ENCODE results near the gene PKNOX2.

PKNOX2 gene

DNA sequence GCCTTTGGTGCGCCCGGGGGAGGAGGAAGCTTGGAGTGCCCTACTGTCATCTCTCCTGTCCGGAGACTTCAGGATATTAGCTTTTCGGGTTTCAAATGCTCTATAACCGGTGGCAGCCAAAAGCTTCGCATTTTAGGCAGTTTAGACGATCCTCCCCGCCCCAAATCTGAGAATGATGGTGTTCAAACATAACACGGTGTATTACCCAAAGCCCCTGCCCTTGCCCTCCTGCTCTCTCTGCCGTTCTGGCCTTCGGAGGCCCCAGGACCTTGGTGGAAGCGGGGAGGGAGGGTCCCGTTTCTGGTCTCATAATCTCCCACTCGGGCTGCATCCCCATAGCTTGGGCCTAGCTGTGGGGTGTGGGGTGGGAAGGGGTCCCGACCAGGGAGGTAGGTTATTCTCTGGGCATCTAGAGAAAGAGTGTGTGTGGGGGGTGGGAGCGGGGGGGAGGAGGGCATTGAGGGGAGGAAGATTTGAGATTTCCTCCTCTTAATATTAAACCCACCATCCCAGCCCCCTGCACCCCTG lies 2.3 kb downstream of the PKNOX2 start:
- no peak for TF ChIP-seq CTCF (IDR thresholded peaks at IDR 0.05; ENCODE audit: low read depth, low read length)

GRCh38 chr11:125167292-125167953 lies 2.9 kb downstream of the PKNOX2 start:
- DNase-seq (ENCODE audit: low read depth in 2 of 2), result peak; percentile 37 to 78
- H3K4me3 ChIP-seq (replicated peaks in 1 of 2; ENCODE audit: low read depth in 2 of 2, low read length in 2 of 2), result peak overlapping the region; percentile 63 to 65
- TF ChIP-seq CTCF (IDR thresholded peaks at IDR 0.05; ENCODE audit: low read depth, low read length), result no peak

More for the DNA sequence above, 2.3 kb downstream of the PKNOX2 start:
- peak overlapping the region; percentile 63 to 65 for H3K4me3 ChIP-seq (replicated peaks in 1 of 2; ENCODE audit: low read depth in 2 of 2, low read length in 2 of 2)
- no peak for DNase-seq (ENCODE audit: low read depth in 2 of 2)

DNA sequence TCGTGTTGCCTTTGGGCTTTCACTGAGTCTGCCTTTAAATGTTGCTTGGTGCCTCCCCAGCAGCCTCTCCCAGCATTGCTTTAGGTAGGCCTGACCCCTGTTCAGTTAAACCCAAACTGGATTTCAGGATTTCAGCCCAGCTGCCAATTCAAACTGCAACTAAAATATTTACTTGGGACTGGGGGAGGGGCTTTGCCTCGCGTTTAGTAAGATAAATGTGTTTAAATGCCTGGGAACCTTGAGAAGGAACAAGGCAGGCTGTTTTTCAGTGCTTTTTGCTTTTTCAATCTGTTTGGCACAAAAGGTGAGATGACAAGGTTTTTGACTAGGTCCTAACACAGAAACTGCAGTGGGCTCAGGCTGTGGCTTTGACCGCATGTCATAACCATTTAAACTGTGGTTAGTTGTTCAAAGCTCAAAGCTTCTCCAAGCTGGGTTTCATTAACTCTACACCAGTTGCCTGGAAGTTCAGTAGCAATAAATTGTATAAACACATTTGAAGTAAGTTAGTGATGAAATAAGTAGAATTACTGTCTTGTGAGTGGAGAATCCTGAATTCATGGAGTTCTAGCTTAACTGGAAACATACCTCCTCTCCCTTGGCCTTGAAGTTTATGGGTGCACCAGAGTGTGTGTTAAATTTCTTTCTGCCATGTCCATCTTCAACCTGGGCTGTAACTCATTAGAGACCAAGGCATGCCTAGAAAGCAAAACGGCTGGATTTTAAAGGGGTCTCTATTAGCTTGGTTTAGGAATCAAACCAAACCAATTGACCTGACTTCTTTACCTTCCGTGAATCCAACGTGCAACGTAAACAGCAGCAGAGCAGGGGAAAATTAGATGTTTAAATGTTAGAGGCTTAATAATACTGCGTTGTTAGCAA lies 3.6 kb downstream of the PKNOX2 start:
- no peak overlapping the region for H3K4me3 ChIP-seq (replicated peaks in 1 of 2; ENCODE audit: low read depth in 2 of 2, low read length in 2 of 2)
- TF ChIP-seq CTCF (IDR thresholded peaks at IDR 0.05; ENCODE audit: low read depth, low read length), result no peak
- DNase-seq (ENCODE audit: low read depth in 2 of 2), result peak in 1 of 2 donors; percentile 58

DNA sequence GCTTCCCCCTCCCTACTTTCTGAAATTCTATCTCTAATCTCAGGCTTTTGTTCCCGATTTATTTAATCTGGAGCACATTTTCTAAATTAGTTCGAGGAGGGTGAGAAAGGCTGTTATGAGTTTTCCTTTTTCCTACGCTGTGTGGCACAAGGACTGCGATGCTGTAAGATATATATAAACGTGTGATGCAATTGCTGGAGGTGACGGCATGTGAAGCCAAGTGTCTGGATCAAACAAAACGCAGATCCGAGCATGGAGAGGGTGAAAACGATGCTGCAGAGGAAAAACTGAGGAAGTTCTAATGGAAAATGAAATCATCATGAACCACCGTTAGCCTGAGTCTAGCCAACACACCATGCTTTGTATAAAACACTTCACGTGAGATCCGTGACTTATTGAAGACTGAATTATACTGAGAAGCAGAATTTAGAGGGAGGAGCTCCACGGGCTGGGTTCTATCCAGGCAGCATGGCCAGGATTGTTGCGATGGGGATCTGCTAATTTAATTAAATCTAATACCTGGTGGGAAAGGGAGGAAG lies 4.4 kb downstream of the PKNOX2 start:
- no peak for TF ChIP-seq CTCF (IDR thresholded peaks at IDR 0.05; ENCODE audit: low read depth, low read length)
- no peak overlapping the region for H3K4me3 ChIP-seq (replicated peaks in 1 of 2; ENCODE audit: low read depth in 2 of 2, low read length in 2 of 2)
- peak in 1 of 2 donors; percentile 70 for DNase-seq (ENCODE audit: low read depth in 2 of 2)

- peak; percentile 65 to 83 for DNase-seq (ENCODE audit: low read depth in 2 of 2)
- H3K4me3 ChIP-seq (replicated peaks in 1 of 2; ENCODE audit: low read depth in 2 of 2, low read length in 2 of 2), result peak overlapping the region; percentile 2 to 15
- no peak for TF ChIP-seq CTCF (IDR thresholded peaks at IDR 0.05; ENCODE audit: low read depth, low read length)
Observed at GRCh38 chr11:125170001-125170509, 5.5 kb downstream of the PKNOX2 start.

GRCh38 chr11:125170510-125171031 lies 6.0 kb downstream of the PKNOX2 start:
- DNase-seq (ENCODE audit: low read depth in 2 of 2), result peak; percentile 87 to 97
- no peak for TF ChIP-seq CTCF (IDR thresholded peaks at IDR 0.05; ENCODE audit: low read depth, low read length)
- H3K4me3 ChIP-seq (replicated peaks in 1 of 2; ENCODE audit: low read depth in 2 of 2, low read length in 2 of 2), result no peak overlapping the region

All from cardiac fibroblast (primary cell).